HepG2 (cell line): ENCODE results near the gene GMEB2. TPM values are rescaled to one million over a fixed set of nuclear protein-coding genes. Genes with fewer than 3 reads are reported as not detected.

Experiments used
- DNMT1 ChIP-seq: sonication (generic); formaldehyde crosslinking; IDR thresholded peaks from 2 replicates; pipeline ENCODE4 v1.5.1; 2020; ENCODE audit warnings: mild to moderate bottlenecking, missing genetic modification reagents
- ETV5 ChIP-seq: IDR thresholded peaks from 2 replicates; pipeline ENCODE4 v1.6.1; 2018; ENCODE audit warnings: missing biosample characterization, missing genetic modification reagents, inconsistent platforms, borderline replicate concordance
- FOXA3 ChIP-seq: IDR thresholded peaks from 2 replicates; pipeline ENCODE4 v1.6.1; 2016; ENCODE audit warnings: missing genetic modification reagents, missing compliant biosample characterization
- GABPA ChIP-seq, 2 experiments: IDR thresholded peaks; 2 replicates each; pipeline ENCODE4 v1.6.1; 2011 to 2016; ENCODE audit warnings: low read depth in 2 of 2, low read length in 1 of 2, missing biosample characterization in 1 of 2, missing genetic modification characterization in 1 of 2
- GLI4 ChIP-seq: sonication (generic); formaldehyde crosslinking; IDR thresholded peaks from 2 replicates; pipeline ENCODE4 v1.5.1; 2020; ENCODE audit warnings: missing genetic modification reagents, mild to moderate bottlenecking, moderate library complexity, borderline replicate concordance
- KDM6A ChIP-seq: IDR thresholded peaks from 2 replicates; pipeline ENCODE4 v1.6.1; 2016; ENCODE audit warnings: low read depth
- KLF15 ChIP-seq: sonication (generic); formaldehyde crosslinking; IDR thresholded peaks from 2 replicates; pipeline ENCODE4 v1.8.1; 2023; ENCODE audit warnings: borderline replicate concordance, mild to moderate bottlenecking, inconsistent platforms, missing genetic modification reagents, mixed read lengths
- MAX ChIP-seq: IDR thresholded peaks from 2 replicates; pipeline ENCODE4 v1.6.1; 2012; ENCODE audit warnings: inconsistent platforms
- MXI1 ChIP-seq: IDR thresholded peaks from 3 replicates; pipeline ENCODE4 v1.6.1; 2012; ENCODE audit warnings: low read depth, low read length, inconsistent platforms, borderline replicate concordance
- NONO ChIP-seq, 2 experiments: fragments of 450-650 bp in 1 of 2; sonication (generic) in 1 of 2; formaldehyde crosslinking in 1 of 2; IDR thresholded peaks in 1 of 2; conservative IDR thresholded peaks in 1 of 2; 2 replicates each; pipeline versions ENCODE4 v1.6.1 to v1.8.0; 2017 to 2022; ENCODE audit warnings: mild to moderate bottlenecking in 1 of 2, missing genetic modification reagents in 1 of 2, moderate library complexity in 1 of 2
- REL ChIP-seq: sonication (generic); formaldehyde crosslinking; conservative IDR thresholded peaks from 2 replicates; pipeline ENCODE4 v1.8.0; 2022; ENCODE audit warnings: mild to moderate bottlenecking, missing genetic modification reagents, moderate library complexity
- RNF219 ChIP-seq: sonication (generic); formaldehyde crosslinking; IDR thresholded peaks from 2 replicates; pipeline ENCODE4 v1.5.0; 2020; ENCODE audit warnings: mild to moderate bottlenecking, missing genetic modification reagents
- SYNCRIP ChIP-seq: fragments of 200-400 bp; formaldehyde crosslinking; IDR thresholded peaks from 2 replicates; pipeline ENCODE4 v1.6.1; 2018; ENCODE audit warnings: mild to moderate bottlenecking, low read depth, low read length; ENCODE audit not compliant: insufficient read depth
- TOE1 ChIP-seq: sonication (generic); formaldehyde crosslinking; IDR thresholded peaks from 2 replicates; pipeline ENCODE4 v1.4.0; 2020; ENCODE audit warnings: mild to moderate bottlenecking, missing genetic modification reagents
- ZBTB7B ChIP-seq: sonication (generic); formaldehyde crosslinking; IDR thresholded peaks from 2 replicates; pipeline ENCODE4 v1.4.0; 2020; ENCODE audit warnings: missing genetic modification reagents
- ZFP1 ChIP-seq: IDR thresholded peaks from 2 replicates; pipeline ENCODE4 v1.6.1; 2016
- ZNF549 ChIP-seq: sonication (generic); formaldehyde crosslinking; IDR thresholded peaks from 2 replicates; pipeline ENCODE4 v1.5.0; 2020; ENCODE audit warnings: missing genetic modification reagents
- ZNF567 ChIP-seq: sonication (generic); formaldehyde crosslinking; IDR thresholded peaks from 2 replicates; pipeline ENCODE4 v1.8.1; 2023; ENCODE audit warnings: mild to moderate bottlenecking, missing genetic modification reagents, borderline replicate concordance
- ZNF766 ChIP-seq: sonication (generic); formaldehyde crosslinking; IDR thresholded peaks from 2 replicates; pipeline ENCODE4 v1.5.0; 2020; ENCODE audit warnings: missing genetic modification reagents, borderline replicate concordance
- polyA plus RNA-seq, 8 experiments: library from polyadenylated mRNA; depleted of rRNA in 3 of 8; stranded (reverse) in 7 of 8; unstranded in 1 of 8; fragments of >200 nt; fragmentation: Illumina TruSeq in 4 of 8; extraction: Trizol in 4 of 8; gene quantifications; 2 replicates each; pipeline versions ENCODE4 v1.2.1 to v1.2.3, GENCODE V29; 2011 to 2016; ENCODE audit warnings: low read depth in 4 of 8, missing spikeins in 1 of 8, mixed read lengths in 1 of 8; ENCODE audit not compliant: insufficient read depth in 1 of 8
- total RNA-seq, 5 experiments: library from RNA; depleted of rRNA; stranded (reverse); fragments of >200 nt; fragmentation: Illumina TruSeq; extraction: Trizol; gene quantifications; 2 replicates each; pipeline ENCODE4 v1.2.3, GENCODE V29; 2016; ENCODE audit warnings: low read depth in 1 of 5
- TF ChIP-seq, protein P1 (sequence below): sonication (generic); formaldehyde crosslinking; conservative IDR thresholded peaks from 2 replicates; pipeline ENCODE4 v1.4.0; 2020; ENCODE audit warnings: missing genetic modification reagents
- TF ChIP-seq, protein P2 (sequence below): sonication (generic); formaldehyde crosslinking; IDR thresholded peaks from 2 replicates; pipeline ENCODE4 v1.4.0; 2020; ENCODE audit warnings: missing genetic modification reagents

The GMEB2 gene
- total and polyA plus RNA-seq, 2 of the 13 experiments (the other 11 are each of a cell fraction or from before 2014, with no cell fraction given): 10.6 to 12.4 TPM

- no peak for TF ChIP-seq KLF15 (CRISPR knock-in tag)
- no peak; the same call in 2 of the 3 replicates for TF ChIP-seq MXI1
- TF ChIP-seq, protein P1, sequence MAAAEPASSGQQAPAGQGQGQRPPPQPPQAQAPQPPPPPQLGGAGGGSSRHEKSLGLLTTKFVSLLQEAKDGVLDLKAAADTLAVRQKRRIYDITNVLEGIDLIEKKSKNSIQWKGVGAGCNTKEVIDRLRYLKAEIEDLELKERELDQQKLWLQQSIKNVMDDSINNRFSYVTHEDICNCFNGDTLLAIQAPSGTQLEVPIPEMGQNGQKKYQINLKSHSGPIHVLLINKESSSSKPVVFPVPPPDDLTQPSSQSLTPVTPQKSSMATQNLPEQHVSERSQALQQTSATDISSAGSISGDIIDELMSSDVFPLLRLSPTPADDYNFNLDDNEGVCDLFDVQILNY (CRISPR knock-in tag): no peak
- TF ChIP-seq ZBTB7B: peak; percentile 81
- no peak for TF ChIP-seq ZNF549 (CRISPR knock-in tag)
- peak; percentile 84; the same call in 1 of the 2 replicates for TF ChIP-seq MAX
- TF ChIP-seq, protein P2, sequence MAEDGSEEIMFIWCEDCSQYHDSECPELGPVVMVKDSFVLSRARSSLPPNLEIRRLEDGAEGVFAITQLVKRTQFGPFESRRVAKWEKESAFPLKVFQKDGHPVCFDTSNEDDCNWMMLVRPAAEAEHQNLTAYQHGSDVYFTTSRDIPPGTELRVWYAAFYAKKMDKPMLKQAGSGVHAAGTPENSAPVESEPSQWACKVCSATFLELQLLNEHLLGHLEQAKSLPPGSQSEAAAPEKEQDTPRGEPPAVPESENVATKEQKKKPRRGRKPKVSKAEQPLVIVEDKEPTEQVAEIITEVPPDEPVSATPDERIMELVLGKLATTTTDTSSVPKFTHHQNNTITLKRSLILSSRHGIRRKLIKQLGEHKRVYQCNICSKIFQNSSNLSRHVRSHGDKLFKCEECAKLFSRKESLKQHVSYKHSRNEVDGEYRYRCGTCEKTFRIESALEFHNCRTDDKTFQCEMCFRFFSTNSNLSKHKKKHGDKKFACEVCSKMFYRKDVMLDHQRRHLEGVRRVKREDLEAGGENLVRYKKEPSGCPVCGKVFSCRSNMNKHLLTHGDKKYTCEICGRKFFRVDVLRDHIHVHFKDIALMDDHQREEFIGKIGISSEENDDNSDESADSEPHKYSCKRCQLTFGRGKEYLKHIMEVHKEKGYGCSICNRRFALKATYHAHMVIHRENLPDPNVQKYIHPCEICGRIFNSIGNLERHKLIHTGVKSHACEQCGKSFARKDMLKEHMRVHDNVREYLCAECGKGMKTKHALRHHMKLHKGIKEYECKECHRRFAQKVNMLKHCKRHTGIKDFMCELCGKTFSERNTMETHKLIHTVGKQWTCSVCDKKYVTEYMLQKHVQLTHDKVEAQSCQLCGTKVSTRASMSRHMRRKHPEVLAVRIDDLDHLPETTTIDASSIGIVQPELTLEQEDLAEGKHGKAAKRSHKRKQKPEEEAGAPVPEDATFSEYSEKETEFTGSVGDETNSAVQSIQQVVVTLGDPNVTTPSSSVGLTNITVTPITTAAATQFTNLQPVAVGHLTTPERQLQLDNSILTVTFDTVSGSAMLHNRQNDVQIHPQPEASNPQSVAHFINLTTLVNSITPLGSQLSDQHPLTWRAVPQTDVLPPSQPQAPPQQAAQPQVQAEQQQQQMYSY (CRISPR knock-in tag): 0 out of 2 replicates have a peak, but pooled peaks have one; percentile 22
- 0 out of 2 replicates have a peak, but pooled peaks have one; percentile 6 for TF ChIP-seq GABPA (IDR thresholded peaks at IDR 0.05; ENCODE audit: low read depth, low read length)
- TF ChIP-seq GABPA (CRISPR knock-in tag; IDR thresholded peaks at IDR 0.05; ENCODE audit: low read depth): no peak
- TF ChIP-seq GLI4 (CRISPR knock-in tag): no peak
- TF ChIP-seq REL (CRISPR knock-in tag): 0 out of 2 replicates have a peak, but pooled peaks have one; percentile 49
- TF ChIP-seq NONO (IDR thresholded peaks at IDR 0.05): no peak
- 0 out of 2 replicates have a peak, but pooled peaks have one; percentile 29 for TF ChIP-seq NONO (CRISPR knock-in tag; conservative IDR thresholded peaks at IDR 0.05)
- no peak for TF ChIP-seq TOE1 (CRISPR knock-in tag)
- no peak for TF ChIP-seq ZNF766
- TF ChIP-seq FOXA3 (CRISPR knock-in tag): no peak
- no peak for TF ChIP-seq ZNF567 (CRISPR knock-in tag)
- no peak for TF ChIP-seq ETV5 (CRISPR knock-in tag)
- no peak for TF ChIP-seq ZFP1
- TF ChIP-seq SYNCRIP: no peak
- no peak for TF ChIP-seq RNF219
- TF ChIP-seq KDM6A: no peak
- TF ChIP-seq DNMT1: no peak
Observed at GRCh38 chr20:63652192-63652980, 25.5 kb upstream of the GMEB2 start (continued).
